H1 (cell line): ENCODE data around the gene CYYR1. TPM values are rescaled to one million over a fixed set of nuclear protein-coding genes. Genes with fewer than 3 reads are reported as not detected.

Source experiments
- CTCF ChIA-PET: fragments of 300-600 bp; sonication (Branson Sonifier 250); formaldehyde crosslinking; loops from one replicate; lab custom pipeline; 2021; ENCODE audit not compliant: partially characterized antibody; lab: Charles Lee
- POLR2A ChIA-PET: fragments of 300-600 bp; sonication (Branson Sonifier 250); formaldehyde crosslinking; loops from one replicate; lab custom pipeline; 2021; ENCODE audit warnings: inconsistent platforms; ENCODE audit not compliant: partially characterized antibody; lab: Charles Lee
- DNase-seq, 2 experiments: peaks; one replicate each; pipeline versions ENCODE4 v3.0.0 to v3.0.0-alpha.2; 2010 to 2022; ENCODE audit warnings: low spot score in 2 of 2, low read depth in 1 of 2, mixed read lengths in 1 of 2
- FAIRE-seq: peaks from 2 replicates; lab custom pipeline; 2011; peaks lifted over from hg19 to GRCh38; lab: Jason Lieb, UNC
- H2AFZ ChIP-seq: 2 replicates; pipeline ENCODE4 v1.8.1; 2012; ENCODE audit warnings: low read length, inconsistent platforms
- H2AK5ac ChIP-seq: 2 replicates; pipeline ENCODE4 v1.6.1; 2013; ENCODE audit warnings: low read depth, low read length
- H2BK120ac ChIP-seq: replicated peaks from 2 replicates; pipeline ENCODE3; 2013; ENCODE audit warnings: low read depth, low read length, inconsistent platforms
- H2BK12ac ChIP-seq: 2 replicates; pipeline ENCODE4 v1.6.1; 2013; ENCODE audit warnings: low read depth, low read length
- H2BK15ac ChIP-seq: 2 replicates; pipeline ENCODE4 v1.6.1; 2013; ENCODE audit warnings: low read length
- H2BK20ac ChIP-seq: 2 replicates; pipeline ENCODE4 v1.6.1; 2013; ENCODE audit warnings: low read length
- H2BK5ac ChIP-seq: 2 replicates; pipeline ENCODE4 v1.6.1; 2013; ENCODE audit warnings: low read depth, low read length
- H3K14ac ChIP-seq: 2 replicates; pipeline ENCODE4 v1.6.1; 2013; ENCODE audit warnings: inconsistent platforms; ENCODE audit not compliant: insufficient read length
- H3K18ac ChIP-seq: 2 replicates; pipeline ENCODE4 v1.6.1; 2013; ENCODE audit warnings: low read length; ENCODE audit errors: extremely low read depth
- H3K23ac ChIP-seq: 2 replicates; pipeline ENCODE4 v1.6.1; 2013; ENCODE audit warnings: inconsistent platforms; ENCODE audit not compliant: insufficient read length
- H3K23me2 ChIP-seq: 2 replicates; pipeline ENCODE4 v1.6.1; 2013; ENCODE audit warnings: low read depth, low read length
- H3K27ac ChIP-seq: 2 replicates; pipeline ENCODE4 v1.6.1; 2011; ENCODE audit warnings: low read depth, low read length, inconsistent platforms
- H3K27me3 ChIP-seq, 4 experiments: replicated peaks in 1 of 4; 1 replicate in 1 of 4; 2 replicates in 3 of 4; pipeline versions ENCODE4 v1.6.1 to v1.8.1; 2011 to 2013; ENCODE audit warnings: low read length in 3 of 4, mild to moderate bottlenecking in 3 of 4, inconsistent platforms in 2 of 4, mixed read lengths in 2 of 4, moderate library complexity in 1 of 4; ENCODE audit not compliant: control insufficient read depth in 3 of 4, insufficient read depth in 3 of 4; ENCODE audit errors: extremely low read depth in 1 of 4
- H3K36me3 ChIP-seq, 4 experiments: 2 replicates each; pipeline versions ENCODE4 v1.6.1 to v1.8.1; 2011 to 2013; ENCODE audit warnings: mild to moderate bottlenecking in 4 of 4, low read length in 3 of 4, moderate library complexity in 2 of 4, control low read depth in 1 of 4, inconsistent platforms in 1 of 4; ENCODE audit not compliant: insufficient read depth in 4 of 4, control insufficient read depth in 2 of 4
- H3K4ac ChIP-seq: replicated peaks from 2 replicates; pipeline ENCODE3; 2013; ENCODE audit warnings: low read length, low read depth, mixed read lengths, inconsistent platforms; ENCODE audit not compliant: insufficient read length
- H3K4me1 ChIP-seq, 4 experiments: replicated peaks in 1 of 4; 1 replicate in 1 of 4; 2 replicates in 3 of 4; pipeline versions ENCODE4 v1.6.1 to v1.8.1; 2011 to 2013; ENCODE audit warnings: low read length in 3 of 4, inconsistent platforms in 2 of 4, mixed read lengths in 1 of 4; ENCODE audit not compliant: insufficient read depth in 4 of 4, control insufficient read depth in 3 of 4
- H3K4me2 ChIP-seq, 2 experiments: 2 replicates each; pipeline versions ENCODE4 v1.6.1 to v1.8.1; 2011 to 2013; ENCODE audit warnings: low read depth in 2 of 2, low read length in 2 of 2, control low read depth in 1 of 2, inconsistent platforms in 1 of 2, mild to moderate bottlenecking in 1 of 2; ENCODE audit not compliant: insufficient read depth in 1 of 2
- H3K4me3 ChIP-seq, 4 experiments: fragments of 200-600, 300-600 bp in 1 of 4; sonication (generic), shearing (Covaris generic), sonication (Bioruptor Twin) in 1 of 4; 2 replicates each; pipeline versions ENCODE4 v1.5.1 to v1.8.1; 2011 to 2016; ENCODE audit warnings: low read length in 4 of 4, low read depth in 3 of 4, control low read depth in 2 of 4, inconsistent platforms in 2 of 4, mild to moderate bottlenecking in 2 of 4, mixed read lengths in 1 of 4, moderate library complexity in 1 of 4; ENCODE audit not compliant: insufficient read depth in 2 of 4; ENCODE audit errors: extremely low read depth in 1 of 4
- H3K56ac ChIP-seq: replicated peaks from 2 replicates; pipeline ENCODE3; 2013; ENCODE audit warnings: low read depth, mild to moderate bottlenecking, mixed read lengths, low read length, inconsistent platforms; ENCODE audit not compliant: insufficient read length
- H3K79me1 ChIP-seq: 2 replicates; pipeline ENCODE4 v1.6.1; 2013; ENCODE audit warnings: low read depth, low read length, control low read depth
- H3K79me2 ChIP-seq, 2 experiments: 2 replicates each; pipeline versions ENCODE4 v1.6.1 to v1.8.1; 2012 to 2013; ENCODE audit warnings: low read length in 2 of 2, mild to moderate bottlenecking in 2 of 2, inconsistent platforms in 1 of 2; ENCODE audit not compliant: insufficient read depth in 2 of 2, control insufficient read depth in 1 of 2
- H3K9ac ChIP-seq, 4 experiments: replicated peaks in 1 of 4; 1 replicate in 1 of 4; 2 replicates in 3 of 4; pipeline versions ENCODE4 v1.6.1 to v1.8.1; 2011 to 2013; ENCODE audit warnings: low read depth in 3 of 4, low read length in 3 of 4, control low read depth in 2 of 4, mild to moderate bottlenecking in 2 of 4, moderate library complexity in 2 of 4, inconsistent platforms in 1 of 4; ENCODE audit errors: extremely low read depth in 1 of 4
- H3K9me3 ChIP-seq, 2 experiments: 2 replicates each; pipeline versions ENCODE4 v1.6.1 to v1.8.1; 2012 to 2013; ENCODE audit warnings: mild to moderate bottlenecking in 2 of 2, moderate library complexity in 2 of 2, control low read depth in 1 of 2, inconsistent platforms in 1 of 2, low read depth in 1 of 2, low read length in 1 of 2, mixed read lengths in 1 of 2; ENCODE audit not compliant: insufficient read depth in 2 of 2
- H4K20me1 ChIP-seq, 2 experiments: replicated peaks in 1 of 2; 2 replicates each; pipeline versions ENCODE3 to v1.8.1; 2011 to 2013; ENCODE audit warnings: inconsistent platforms in 2 of 2, low read length in 2 of 2, mild to moderate bottlenecking in 1 of 2; ENCODE audit not compliant: insufficient read depth in 2 of 2, control insufficient read depth in 1 of 2
- H4K5ac ChIP-seq: 2 replicates; pipeline ENCODE4 v1.6.1; 2013; ENCODE audit warnings: low read length, low read depth, mixed read lengths, inconsistent platforms; ENCODE audit not compliant: insufficient read length
- H4K8ac ChIP-seq: 2 replicates; pipeline ENCODE4 v1.8.0; 2013; ENCODE audit warnings: mild to moderate bottlenecking, moderate library complexity, low read length, inconsistent platforms; ENCODE audit not compliant: insufficient read depth; ENCODE audit errors: extremely low read depth
- H4K91ac ChIP-seq: replicated peaks from 2 replicates; pipeline ENCODE3; 2013; ENCODE audit warnings: low read length, mixed read lengths, inconsistent platforms; ENCODE audit not compliant: insufficient read length
- EP300 ChIP-seq, 2 experiments: IDR thresholded peaks; 1 replicate in 1 of 2; 2 replicates in 1 of 2; pipeline ENCODE4 v1.6.1; 2011 to 2012; ENCODE audit warnings: low read depth in 2 of 2, low read length in 2 of 2, mild to moderate bottlenecking in 2 of 2, borderline replicate concordance in 1 of 2, inconsistent platforms in 1 of 2, moderate library complexity in 1 of 2
- GTF2F1 ChIP-seq: IDR thresholded peaks from 2 replicates; pipeline ENCODE4 v1.6.1; 2012; ENCODE audit warnings: low read depth, low read length, improper control_type of control experiment, borderline replicate concordance
- HDAC6 ChIP-seq: IDR thresholded peaks from one replicate; pipeline ENCODE4 v1.7.1; 2012; ENCODE audit warnings: low read depth, mild to moderate bottlenecking, inconsistent platforms, low read length, moderate library complexity
- KDM1A ChIP-seq: fragments of 200-600, 300-600 bp; sonication (generic); IDR thresholded peaks from 2 replicates; pipeline ENCODE4 v1.7.1; 2016; ENCODE audit warnings: mild to moderate bottlenecking, low read length, borderline replicate concordance
- KDM4A ChIP-seq: IDR thresholded peaks from one replicate; pipeline ENCODE4 v1.7.1; 2012; ENCODE audit warnings: low read depth, mild to moderate bottlenecking, moderate library complexity, low read length, inconsistent platforms; ENCODE audit not compliant: severe bottlenecking
- POU5F1 ChIP-seq: IDR thresholded peaks from 2 replicates; pipeline ENCODE4 v1.6.1; 2011; ENCODE audit warnings: low read depth, mild to moderate bottlenecking, low read length, moderate library complexity
- SP1 ChIP-seq: IDR thresholded peaks from 2 replicates; pipeline ENCODE4 v1.6.1; 2011; ENCODE audit warnings: low read depth, low read length
- WGBS, 2 experiments: shearing (Covaris generic) in 1 of 2; methylation state at CpG; one replicate each; pipeline versions ENCODE4 v1.1.6 to v1.1.7; 2013 to 2015; ENCODE audit warnings: low lambda C conversion rate in 2 of 2, mixed read lengths in 2 of 2, inconsistent platforms in 1 of 2, low coverage in 1 of 2, missing lambda C conversion rate in 1 of 2; ENCODE audit not compliant: insufficient replicate concordance in 2 of 2, insufficient coverage in 1 of 2, insufficient read length in 1 of 2; ENCODE audit errors: extremely low coverage in 1 of 2, missing lambda C conversion rate in 1 of 2; 5-methylcytosine and 5-hydroxymethylcytosine counted together
- polyA plus RNA-seq, 7 experiments: library from polyadenylated mRNA; depleted of rRNA in 3 of 7; stranded (reverse) in 5 of 7; unstranded in 2 of 7; fragments of >200 nt in 5 of 7; fragments of 200-250 nt in 2 of 7; gene quantifications; 1 replicate in 5 of 7; 2 replicates in 1 of 7; 4 replicates in 1 of 7; pipeline versions ENCODE4 v1.2.1 to v1.2.3, GENCODE V29; 2011 to 2013; ENCODE audit warnings: missing spikeins in 2 of 7, mixed read lengths in 2 of 7
- total RNA-seq: library from RNA; stranded (reverse); fragmentation: NEBNext Ultra II Directional; extraction: Animal tissue kit (Norgen Biotek cat#: 25700); gene quantifications from 2 replicates; pipeline ENCODE4 v1.2.1, GENCODE V29; 2021
- TF ChIP-seq, protein P1 (sequence below): IDR thresholded peaks from 2 replicates; pipeline ENCODE4 v1.6.1; 2012; ENCODE audit warnings: low read length, inconsistent platforms

The CYYR1 gene
- total and polyA plus RNA-seq, 2 of the 8 experiments (the other 6 are each of a cell fraction or from before 2014, with no cell fraction given) = 12.2 to 37.9 TPM

DNA sequence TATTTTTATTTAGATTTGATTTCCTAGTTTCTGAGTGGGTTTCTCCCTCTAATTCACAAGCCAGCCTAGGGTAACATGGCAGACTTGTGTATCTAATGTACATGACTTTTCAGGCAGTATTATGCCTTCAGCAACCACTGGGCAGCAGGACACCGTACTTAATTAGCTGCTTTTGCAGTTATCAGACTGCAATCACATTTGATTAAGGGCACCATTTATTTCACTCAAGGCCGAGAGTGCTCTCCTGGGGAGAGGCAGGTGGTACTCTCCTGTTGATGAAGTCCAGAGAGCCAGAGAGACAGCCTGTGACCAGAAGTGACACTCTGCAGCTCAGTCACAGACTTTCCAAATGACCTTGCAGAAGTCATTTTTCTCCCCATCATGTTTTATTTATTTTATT lies 18.7 kb downstream of the CYYR1 start:
- Histone ChIP-seq H3K14ac (no peak overlapping the region), H3K36me3 (no peaks in the 10 kb centered on the region; a peak in 1 of 8 replicates), H3K23ac (no peak overlapping the region), H3K56ac (no peak overlapping the region), H3K23me2 (no peaks in the 10 kb centered on the region), H3K4me3 (no peak overlapping the region), H2AK5ac (no peak overlapping the region), H3K4me1 (no peaks in the 10 kb centered on the region), H3K18ac (no peak overlapping the region), H3K27me3 (no peaks in the 10 kb centered on the region), H2BK120ac (no peak overlapping the region), H3K4me2 (no peak overlapping the region), H2BK20ac (no peak overlapping the region), H4K5ac (no peak overlapping the region), H3K9ac (no peak overlapping the region), H2BK15ac (no peak overlapping the region), H3K4ac (no peak overlapping the region), H3K9me3 (no peaks in the 10 kb centered on the region), H2BK12ac (no peak overlapping the region), H4K20me1 (peaks cover 0 to 2% of the 10 kb centered on the region in 2 experiments), H2BK5ac (no peak overlapping the region), H4K8ac (no peak overlapping the region), H3K79me1 (peaks cover 2% of the 10 kb centered on the region; the same call in 1 of the 2 replicates), H3K27ac (no peak overlapping the region), H2AFZ (no peak overlapping the region), H3K79me2 (peaks cover 0 to 3% of the 10 kb centered on the region in 2 experiments; a peak in 2 of 4 replicates), H4K91ac (no peak overlapping the region)
- TF ChIP-seq, protein P1, sequence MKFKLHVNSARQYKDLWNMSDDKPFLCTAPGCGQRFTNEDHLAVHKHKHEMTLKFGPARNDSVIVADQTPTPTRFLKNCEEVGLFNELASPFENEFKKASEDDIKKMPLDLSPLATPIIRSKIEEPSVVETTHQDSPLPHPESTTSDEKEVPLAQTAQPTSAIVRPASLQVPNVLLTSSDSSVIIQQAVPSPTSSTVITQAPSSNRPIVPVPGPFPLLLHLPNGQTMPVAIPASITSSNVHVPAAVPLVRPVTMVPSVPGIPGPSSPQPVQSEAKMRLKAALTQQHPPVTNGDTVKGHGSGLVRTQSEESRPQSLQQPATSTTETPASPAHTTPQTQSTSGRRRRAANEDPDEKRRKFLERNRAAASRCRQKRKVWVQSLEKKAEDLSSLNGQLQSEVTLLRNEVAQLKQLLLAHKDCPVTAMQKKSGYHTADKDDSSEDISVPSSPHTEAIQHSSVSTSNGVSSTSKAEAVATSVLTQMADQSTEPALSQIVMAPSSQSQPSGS = no peak
- TF ChIP-seq KDM4A (no peak), KDM1A (no peak), SP1 (no peak), GTF2F1 (no peak), POU5F1 (no peak), EP300 (IDR thresholded peaks at IDR 0.05; ENCODE audit: borderline replicate concordance in 1 of 2, low read depth in 2 of 2, low read length in 2 of 2) (no peak), HDAC6 (no peak)
- no peak for FAIRE-seq
- 90% methylated on average over 2 of the region's 2 CpGs; no CpG with 5 or more reads in 1 of the 2 experiments for WGBS, 2 experiments
- POLR2A ChIA-PET = interaction anchor here (1.0 to 1.9 kb wide), 4 partner anchors 12 to 18 kb away, joined by 3 to 5 read pairs (median 3); no protein-coding TSS in a partner anchor
- CTCF ChIA-PET = interaction anchor here (2.3 kb wide), 1 partner anchor 11 kb away, joined by 5 read pairs; no protein-coding TSS in a partner anchor
- DNase-seq = no peak
